ENCODE results near the gene CASK.

The CASK gene

GRCh38 chrX:41502004-41502403 lies 421.4 kb downstream of the CASK start:
- DNase-seq, result no peak

DNA sequence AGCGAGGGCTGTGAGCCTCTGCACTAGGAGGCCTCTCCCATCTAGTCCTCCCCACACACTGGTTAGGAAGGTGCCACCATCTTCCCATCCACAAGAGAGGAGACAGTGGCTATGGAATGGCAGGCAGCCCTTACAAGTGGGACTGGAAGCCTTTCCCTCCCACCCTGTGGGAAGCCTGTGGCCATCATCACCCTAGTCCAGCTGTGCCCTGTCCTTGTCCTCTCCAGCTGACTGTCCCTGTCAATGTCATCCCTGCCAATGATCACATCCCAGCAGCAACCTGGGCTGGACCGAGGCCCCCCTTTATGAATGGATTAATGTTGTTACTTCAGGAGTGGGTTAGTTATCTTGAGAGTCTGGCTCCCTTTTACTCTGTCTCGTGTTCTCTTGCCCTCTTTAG lies 423.4 kb downstream of the CASK start:
- no peak for DNase-seq

GRCh38 chrX:41499195-41499594 lies 424.2 kb downstream of the CASK start:
- DNase-seq, result no peak

DNA sequence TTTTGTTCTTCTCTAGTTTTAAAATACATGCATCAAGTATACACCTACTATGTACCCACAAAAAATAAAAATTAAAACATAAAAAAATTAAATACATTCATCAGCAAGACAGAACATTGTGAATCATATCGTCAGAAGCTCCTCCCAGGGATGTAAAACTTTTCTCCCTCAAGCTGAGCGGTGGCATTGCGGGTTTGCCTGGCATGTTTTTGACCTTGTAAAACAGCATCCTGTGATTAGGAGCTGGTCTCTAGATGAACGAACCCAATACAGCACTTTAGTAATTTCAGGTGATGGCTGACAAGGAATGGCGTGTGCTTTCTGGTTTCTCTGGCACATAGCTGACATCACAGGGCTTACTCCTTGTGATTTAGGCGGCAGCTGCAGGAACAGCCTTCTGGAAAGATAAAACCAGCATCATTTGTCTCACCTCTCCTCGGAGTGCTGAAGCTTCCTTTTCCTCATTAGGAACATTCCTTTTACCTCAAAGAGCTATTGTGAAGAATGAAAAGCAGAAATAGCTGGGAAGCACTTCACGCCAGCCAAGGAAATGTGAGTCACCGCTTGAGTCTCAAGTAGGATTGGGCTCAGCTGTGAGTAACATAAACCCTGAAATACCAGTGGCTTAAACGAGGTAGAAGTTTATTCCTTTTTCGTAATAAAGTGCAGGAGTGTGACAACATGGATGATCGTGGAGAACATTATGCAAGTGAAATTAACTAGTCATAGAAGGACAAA lies 431.9 kb downstream of the CASK start:
- DNase-seq, result no peak

DNA sequence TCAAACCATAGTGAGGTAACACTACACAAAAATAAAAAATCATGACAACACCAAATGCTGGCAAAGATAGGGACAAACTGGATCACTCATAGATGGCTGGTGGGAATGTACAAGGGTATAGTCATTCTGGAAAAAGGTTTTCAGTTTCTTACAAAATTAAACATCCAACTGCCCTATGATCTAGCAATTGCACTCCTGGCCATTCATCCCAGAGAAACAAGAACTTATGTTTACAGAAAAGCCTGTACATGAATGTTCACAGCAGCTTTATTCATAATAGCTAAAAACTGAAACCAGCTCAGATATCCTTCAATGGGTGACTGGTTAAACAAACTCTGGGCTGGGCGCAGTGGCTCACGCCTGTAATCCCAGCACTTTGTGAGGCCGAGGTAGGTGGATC lies 432.9 kb downstream of the CASK start:
- no peak for DNase-seq

DNA sequence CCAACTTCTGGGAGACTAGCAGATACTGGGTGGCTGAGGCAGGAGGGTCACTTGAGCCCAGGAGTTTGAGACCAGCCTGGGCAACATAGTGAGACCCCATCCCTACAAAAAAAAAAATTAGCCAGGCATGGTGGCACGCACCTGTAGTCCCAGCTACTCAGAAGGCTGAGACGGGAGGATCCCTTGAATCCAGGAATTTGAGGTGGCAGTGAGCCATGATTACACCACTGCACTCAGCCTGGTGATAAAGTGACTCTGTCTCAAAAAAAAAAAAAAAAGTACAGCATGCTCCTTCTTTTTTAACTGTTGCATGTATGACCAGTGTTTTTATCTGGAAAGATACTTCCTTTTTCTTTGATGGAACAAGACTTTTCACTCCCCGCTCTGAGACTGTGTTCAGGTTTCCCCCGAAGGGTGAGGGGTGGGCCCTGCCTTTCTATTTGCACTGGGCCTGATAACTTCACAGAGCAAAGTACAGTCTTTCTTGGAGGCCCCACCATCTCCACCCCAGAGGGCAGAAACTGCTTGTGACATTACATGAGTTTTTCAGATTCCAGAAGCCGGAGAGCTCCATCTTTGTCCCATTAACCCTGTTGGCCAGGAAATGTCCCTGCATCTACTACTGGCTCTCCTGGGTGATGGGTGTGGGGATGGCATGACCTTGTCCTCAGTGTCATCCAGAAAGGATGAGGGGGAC lies 441.1 kb downstream of the CASK start:
- DNase-seq, result no peak

DNA sequence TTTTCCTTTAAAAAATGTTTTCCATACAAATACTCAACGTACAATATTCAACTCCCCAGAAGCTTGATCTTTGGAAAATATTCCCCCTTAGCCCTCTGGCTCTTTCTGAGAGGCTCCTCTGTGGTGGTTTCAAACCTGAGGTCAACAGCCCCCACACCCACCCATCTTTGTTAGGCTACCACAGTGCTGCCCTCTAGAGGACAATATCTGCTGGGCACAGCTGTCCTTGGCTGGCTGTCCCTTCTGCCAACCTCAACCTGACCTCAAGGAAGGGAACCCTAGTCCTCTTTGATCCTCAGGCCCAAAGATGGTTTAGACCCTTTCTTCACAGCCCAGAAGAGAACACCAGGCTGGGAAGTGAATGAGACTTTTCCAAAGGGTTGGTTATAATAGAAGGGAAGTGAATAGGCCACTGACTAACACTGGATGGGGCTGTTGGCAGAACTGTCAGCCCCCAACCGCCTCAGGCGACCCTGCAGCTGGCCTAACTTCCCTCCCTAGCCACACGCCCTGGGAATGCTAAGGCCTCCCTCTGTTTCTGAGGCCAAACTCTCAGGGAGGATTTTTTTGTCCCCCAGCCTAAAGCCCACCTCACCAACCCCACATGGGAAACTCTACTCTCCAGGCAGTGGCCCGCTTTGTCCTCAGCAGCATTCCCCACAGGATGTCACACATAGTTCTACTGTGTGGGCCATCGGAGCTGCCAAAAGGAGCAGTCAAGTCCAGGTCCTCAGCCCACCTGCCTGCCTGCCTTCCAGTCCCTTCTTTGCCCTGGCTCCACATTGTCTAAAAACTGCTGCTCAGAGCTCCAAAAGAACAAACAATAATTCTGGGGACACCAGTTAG lies 441.9 kb downstream of the CASK start:
- DNase-seq, result peak; percentile 35

DNA sequence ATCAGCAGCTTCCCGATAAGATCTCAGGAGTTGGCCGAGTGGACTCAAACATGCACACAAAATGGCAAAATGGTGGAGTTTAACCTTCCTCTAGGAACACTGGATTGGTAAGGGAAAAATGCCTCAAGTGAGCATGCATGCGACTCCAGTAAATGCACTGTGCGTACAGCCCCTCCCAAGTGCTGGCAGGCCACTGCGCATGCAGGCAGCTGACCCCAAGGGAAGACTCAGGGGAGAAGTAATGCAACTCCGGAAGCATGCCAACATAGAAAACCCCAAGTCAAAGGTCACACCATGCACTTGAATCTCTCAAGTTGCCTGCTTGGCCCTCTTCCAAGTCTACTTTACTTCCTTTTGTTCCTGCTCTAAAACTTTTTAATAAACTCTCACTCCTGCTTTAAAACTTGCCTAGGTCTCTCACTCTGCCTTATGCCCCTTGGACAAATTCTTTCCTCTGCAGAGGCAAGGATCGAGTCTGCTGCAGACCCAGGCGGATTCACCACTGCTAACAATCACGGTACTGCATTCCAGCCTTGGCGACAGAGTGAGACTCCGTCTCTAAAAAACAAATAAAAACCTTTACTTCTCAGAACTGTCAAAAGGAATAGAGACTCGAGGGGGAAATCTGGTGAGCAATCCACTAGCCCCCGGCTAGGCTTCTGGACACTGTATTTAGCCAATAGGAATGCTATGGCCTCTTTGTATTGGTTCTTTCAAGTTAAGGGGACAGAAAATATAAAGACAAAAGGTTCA lies 442.7 kb downstream of the CASK start:
- DNase-seq, result no peak

- peak; percentile 58 for DNase-seq
These were observed 444.9 kb downstream of the CASK start for GRCh38 chrX:41478381-41478911.

DNA sequence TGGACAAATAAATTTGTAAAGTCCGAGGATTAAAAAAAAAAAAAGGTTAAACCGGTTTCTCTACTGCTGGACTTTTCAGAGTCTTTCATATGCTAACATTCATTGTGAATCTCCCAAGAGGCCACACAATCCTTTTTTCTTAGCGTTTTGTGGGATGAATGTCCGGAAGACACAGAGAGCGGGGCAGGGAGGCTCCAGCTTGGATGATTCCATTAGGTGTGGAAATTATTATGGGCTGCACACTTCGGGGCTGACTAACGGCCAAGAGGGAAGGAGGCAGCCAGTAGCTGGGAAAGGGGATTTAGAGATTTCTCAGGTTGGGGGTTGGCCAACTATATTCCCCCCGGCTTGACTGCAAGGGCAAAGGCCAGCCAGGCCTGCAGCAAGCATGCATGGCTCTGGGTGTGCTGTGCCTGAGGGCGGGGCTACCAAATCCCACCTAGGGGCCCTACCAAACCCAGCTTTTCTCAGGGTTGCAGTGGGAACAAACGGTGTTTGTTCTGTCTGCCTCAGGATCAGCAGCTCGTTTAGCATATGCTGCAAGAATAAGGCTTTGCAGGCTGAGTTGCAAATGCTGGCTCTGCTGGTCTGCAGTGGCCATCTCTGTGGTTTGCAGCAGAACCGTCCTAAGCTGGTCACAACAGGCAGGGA lies 447.6 kb downstream of the CASK start:
- DNase-seq, result no peak

DNA sequence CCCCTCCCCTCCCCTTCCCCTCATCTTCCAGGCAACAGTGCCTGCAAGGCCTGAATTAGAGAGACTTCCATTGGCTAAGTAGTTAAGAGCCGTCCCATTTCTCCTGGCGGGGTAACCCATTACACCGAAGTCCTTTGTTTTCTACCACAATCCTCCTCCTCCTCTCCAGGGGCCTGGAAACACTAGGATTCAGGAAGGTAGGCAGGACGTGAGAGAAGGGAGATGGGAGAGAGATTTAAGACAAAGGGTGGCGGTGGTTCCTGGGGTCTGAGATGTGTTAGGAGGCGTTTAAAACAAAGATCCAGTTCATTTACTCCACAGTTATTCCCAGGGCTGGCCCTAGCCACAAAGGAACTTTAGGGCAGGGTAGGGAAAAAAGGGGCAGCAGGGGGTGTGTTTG lies 448.2 kb downstream of the CASK start:
- no peak for DNase-seq

DNA sequence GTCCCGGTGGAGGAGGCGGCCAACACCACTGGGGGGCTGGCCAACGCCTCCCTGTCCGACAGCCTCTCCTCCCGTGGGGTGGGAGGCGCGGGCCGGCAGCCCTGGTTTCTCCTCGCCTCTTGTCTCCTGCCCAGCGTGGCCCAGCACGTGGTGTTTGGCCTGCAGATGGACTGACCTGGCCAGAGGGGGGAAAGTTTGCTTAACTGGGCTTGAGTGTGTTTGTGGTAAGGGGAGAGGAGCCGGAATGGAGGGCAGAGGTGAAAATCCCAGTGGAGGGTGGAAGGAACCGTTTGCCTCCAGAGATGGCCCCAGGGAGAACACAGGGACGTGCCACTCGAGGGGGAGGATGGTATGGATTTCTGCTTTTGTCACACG lies 448.6 kb downstream of the CASK start:
- no peak for DNase-seq

- DNase-seq, result no peak
These were observed 449.2 kb downstream of the CASK start for GRCh38 chrX:41473936-41474725.

DNA sequence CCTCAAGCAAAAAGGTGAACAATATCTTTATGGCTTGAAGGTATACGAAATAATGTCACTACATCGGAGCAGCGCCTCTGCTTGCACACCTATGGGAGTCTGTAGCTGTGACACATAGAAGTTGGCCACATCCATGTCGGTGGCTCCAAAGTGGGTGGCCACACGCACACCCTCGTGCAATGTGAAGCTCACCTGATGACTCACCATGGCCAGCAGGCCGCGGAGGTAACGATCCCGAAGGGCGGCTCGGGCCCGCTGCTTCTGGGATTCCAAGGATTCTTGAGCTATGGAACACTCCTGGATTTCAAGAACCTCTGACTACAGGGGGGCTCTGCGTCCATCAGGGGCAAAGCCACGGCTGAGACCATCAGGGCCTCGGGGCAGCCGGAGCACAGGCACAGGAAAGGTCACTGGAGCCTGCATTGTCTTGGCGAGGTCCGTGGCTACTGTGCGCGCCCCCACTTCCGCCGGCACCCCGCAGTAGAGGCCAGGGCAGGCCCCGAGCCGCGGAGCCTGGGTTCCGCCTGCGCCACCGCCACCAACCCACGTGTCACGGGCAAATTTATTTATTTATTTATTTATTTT lies 451.0 kb downstream of the CASK start:
- DNase-seq, result no peak

DNA sequence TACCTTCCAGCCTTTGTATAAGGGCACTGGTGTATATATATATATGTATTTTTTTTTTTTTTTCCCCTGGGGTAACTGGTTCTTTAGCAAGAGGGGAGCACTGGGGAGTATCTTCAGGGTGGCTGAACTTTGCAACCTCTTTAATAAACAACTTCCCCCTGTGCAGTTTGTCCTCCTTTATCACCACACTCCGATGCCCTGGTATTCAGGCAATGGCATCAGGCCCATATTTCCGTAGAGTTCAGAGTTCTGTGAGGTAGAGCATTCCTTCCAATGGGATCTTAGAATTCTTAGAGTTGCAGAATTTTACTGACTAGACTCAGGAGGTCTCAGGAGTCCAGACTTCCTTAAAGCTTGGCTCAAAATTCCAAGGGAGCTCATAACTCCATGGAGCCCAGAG lies 451.6 kb downstream of the CASK start:
- DNase-seq, result no peak

- DNase-seq, result no peak
These were observed 452.6 kb downstream of the CASK start for GRCh38 chrX:41470706-41471105.

DNA sequence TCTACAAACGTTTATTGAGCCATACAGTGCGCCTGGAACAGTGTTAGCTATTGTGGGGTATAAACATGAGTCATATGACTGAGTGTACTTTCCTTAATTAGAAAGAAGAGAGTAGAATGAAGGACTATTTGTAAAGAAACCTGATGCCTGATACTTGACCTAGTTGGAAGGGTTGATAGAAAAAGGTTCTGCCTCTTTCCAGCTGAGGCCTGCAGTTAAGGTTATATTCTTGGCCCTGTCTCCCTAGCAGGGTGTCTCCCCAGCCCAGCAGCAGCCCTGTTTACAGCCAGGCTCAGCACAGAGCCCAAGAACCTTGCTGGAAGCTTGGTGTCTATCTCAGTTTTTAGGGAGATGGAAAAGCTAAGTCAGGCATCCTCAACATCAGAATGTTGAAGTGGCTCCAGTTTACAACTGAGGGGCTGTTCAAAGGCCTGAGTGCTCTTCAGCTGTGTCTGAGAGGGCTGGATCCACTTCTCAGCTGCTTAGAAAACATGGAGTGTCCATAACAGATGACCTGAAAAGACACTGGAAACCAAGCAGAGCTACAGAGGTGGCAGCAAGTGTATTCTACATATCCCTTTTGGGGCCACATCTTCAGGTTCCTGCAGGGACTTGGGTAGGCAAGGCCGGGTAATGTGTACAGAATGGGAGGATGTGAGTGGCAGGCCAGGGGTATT lies 454.6 kb downstream of the CASK start:
- no peak for DNase-seq
